ENCODE measurements around the gene ESR2.
"Not testable (repeated sequence)": the region's sequence is repeated elsewhere in the genome, so short reads cannot be mapped to it uniquely, and the experiment has no call there.

The ESR2 gene

GRCh38 chr14:64125270-64125669, 168.9 kb downstream of the ESR2 start:
- no peak overlapping the region for H3K9ac ChIP-seq
- H3K36me3 ChIP-seq (ENCODE audit: control insufficient read depth, insufficient read depth, low read length), result no peaks in the 10 kb centered on the region
- no peaks in the 10 kb centered on the region for H3K4me1 ChIP-seq
- H3K4me2 ChIP-seq (ENCODE audit: low read length), result no peak overlapping the region
- TF ChIP-seq CTCF (IDR thresholded peaks at IDR 0.05), result no peak
- H3K27me3 ChIP-seq (ENCODE audit: control insufficient read depth, insufficient read depth, low read length), result no peaks in the 10 kb centered on the region
- no peak overlapping the region for H3K27ac ChIP-seq
- no peak overlapping the region for H2AFZ ChIP-seq
- H3K79me2 ChIP-seq, result no peaks in the 10 kb centered on the region
- no peaks in the 10 kb centered on the region for H3K9me3 ChIP-seq (ENCODE audit: control insufficient read depth, low read length)
- H3K4me3 ChIP-seq (ENCODE audit: low read depth, low read length), result no peak overlapping the region

- Histone ChIP-seq H2AFZ (no peak overlapping the region), H3K9ac (no peak overlapping the region), H3K36me3 (ENCODE audit: control insufficient read depth, insufficient read depth, low read length) (no peaks in the 10 kb centered on the region), H3K9me3 (ENCODE audit: control insufficient read depth, low read length) (no peaks in the 10 kb centered on the region), H3K27ac (no peak overlapping the region), H3K4me1 (no peaks in the 10 kb centered on the region), H3K4me2 (ENCODE audit: low read length) (no peak overlapping the region), H3K4me3 (ENCODE audit: low read depth, low read length) (no peak overlapping the region), H3K79me2 (no peaks in the 10 kb centered on the region), H3K27me3 (ENCODE audit: control insufficient read depth, insufficient read depth, low read length) (no peaks in the 10 kb centered on the region)
- no peak for TF ChIP-seq CTCF (IDR thresholded peaks at IDR 0.05)
Measured at GRCh38 chr14:64123241-64123822, 170.8 kb downstream of the ESR2 start.

GRCh38 chr14:64119980-64120379, 174.2 kb downstream of the ESR2 start:
- no peaks in the 10 kb centered on the region for H3K27me3 ChIP-seq (ENCODE audit: control insufficient read depth, insufficient read depth, low read length)
- H3K4me3 ChIP-seq (ENCODE audit: low read depth, low read length), result no peak overlapping the region
- H2AFZ ChIP-seq, result no peak overlapping the region
- H3K27ac ChIP-seq, result no peak overlapping the region
- no peaks in the 10 kb centered on the region for H3K79me2 ChIP-seq
- H3K36me3 ChIP-seq (ENCODE audit: control insufficient read depth, insufficient read depth, low read length), result no peaks in the 10 kb centered on the region
- TF ChIP-seq CTCF (IDR thresholded peaks at IDR 0.05), result no peak
- H3K4me1 ChIP-seq, result no peaks in the 10 kb centered on the region
- no peaks in the 10 kb centered on the region for H3K9me3 ChIP-seq (ENCODE audit: control insufficient read depth, low read length)
- H3K4me2 ChIP-seq (ENCODE audit: low read length), result no peak overlapping the region
- H3K9ac ChIP-seq, result no peak overlapping the region

GRCh38 chr14:64119500-64119899, 174.7 kb downstream of the ESR2 start:
- H3K27ac ChIP-seq, result no peak overlapping the region
- TF ChIP-seq CTCF (IDR thresholded peaks at IDR 0.05), result no peak
- H3K36me3 ChIP-seq (ENCODE audit: control insufficient read depth, insufficient read depth, low read length), result no peaks in the 10 kb centered on the region
- H3K9ac ChIP-seq, result no peak overlapping the region
- no peaks in the 10 kb centered on the region for H3K79me2 ChIP-seq
- no peak overlapping the region for H2AFZ ChIP-seq
- no peaks in the 10 kb centered on the region for H3K9me3 ChIP-seq (ENCODE audit: control insufficient read depth, low read length)
- no peak overlapping the region for H3K4me2 ChIP-seq (ENCODE audit: low read length)
- H3K4me1 ChIP-seq, result no peaks in the 10 kb centered on the region
- H3K27me3 ChIP-seq (ENCODE audit: control insufficient read depth, insufficient read depth, low read length), result no peaks in the 10 kb centered on the region
- H3K4me3 ChIP-seq (ENCODE audit: low read depth, low read length), result no peak overlapping the region

GRCh38 chr14:64118892-64119291, 175.3 kb downstream of the ESR2 start:
- Histone ChIP-seq H3K4me2 (ENCODE audit: low read length) (no peak overlapping the region), H3K4me3 (ENCODE audit: low read depth, low read length) (no peak overlapping the region), H3K79me2 (no peaks in the 10 kb centered on the region), H3K27me3 (ENCODE audit: control insufficient read depth, insufficient read depth, low read length) (no peaks in the 10 kb centered on the region), H3K36me3 (ENCODE audit: control insufficient read depth, insufficient read depth, low read length) (no peaks in the 10 kb centered on the region), H3K4me1 (no peaks in the 10 kb centered on the region), H3K9me3 (ENCODE audit: control insufficient read depth, low read length) (no peaks in the 10 kb centered on the region), H2AFZ (no peak overlapping the region), H3K9ac (no peak overlapping the region), H3K27ac (no peak overlapping the region)
- TF ChIP-seq CTCF (IDR thresholded peaks at IDR 0.05), result no peak

GRCh38 chr14:64118403-64118742, 175.8 kb downstream of the ESR2 start:
- H3K27ac ChIP-seq; H3K79me2 ChIP-seq; H3K4me1 ChIP-seq; H3K27me3 ChIP-seq (ENCODE audit: control insufficient read depth, insufficient read depth, low read length); H2AFZ ChIP-seq; H3K9ac ChIP-seq; H3K9me3 ChIP-seq (ENCODE audit: control insufficient read depth, low read length); H3K36me3 ChIP-seq (ENCODE audit: control insufficient read depth, insufficient read depth, low read length); H3K4me2 ChIP-seq (ENCODE audit: low read length); H3K4me3 ChIP-seq (ENCODE audit: low read depth, low read length): not testable (repeated sequence)
